Subcutaneous abdominal adipose tissue (tissue), 5 donors: ENCODE measurements around the gene TEX22.
"Not testable (repeated sequence)": the region's sequence is repeated elsewhere in the genome, so short reads cannot be mapped to it uniquely, and the experiment has no call there.

Source experiments
- H3K27ac ChIP-seq: one replicate; pipeline ENCODE4 v1.7.0; 2013; ENCODE audit warnings: low read depth, mild to moderate bottlenecking, inconsistent platforms, low read length, moderate library complexity
- H3K27me3 ChIP-seq, 5 donors: one replicate each; pipeline ENCODE4 v1.7.0; 2013; ENCODE audit warnings: low read length in 5 of 5, inconsistent platforms in 1 of 5; ENCODE audit not compliant: control insufficient read depth in 5 of 5, insufficient read depth in 4 of 5
- H3K36me3 ChIP-seq, 5 donors: one replicate each; pipeline ENCODE4 v1.7.0; 2013; ENCODE audit warnings: low read length in 5 of 5; ENCODE audit not compliant: control insufficient read depth in 5 of 5, insufficient read depth in 5 of 5
- H3K4me1 ChIP-seq, 5 donors: one replicate each; pipeline ENCODE4 v1.7.0; 2013; ENCODE audit warnings: low read length in 5 of 5, mild to moderate bottlenecking in 3 of 5, moderate library complexity in 1 of 5; ENCODE audit not compliant: control insufficient read depth in 5 of 5, insufficient read depth in 5 of 5
- H3K4me3 ChIP-seq, 5 donors: one replicate each; pipeline ENCODE4 v1.7.0; 2013; ENCODE audit warnings: low read length in 5 of 5, low read depth in 1 of 5
- H3K9ac ChIP-seq, 5 donors: one replicate each; pipeline ENCODE4 v1.7.0; 2013; ENCODE audit warnings: low read length in 5 of 5, mild to moderate bottlenecking in 4 of 5, moderate library complexity in 3 of 5
- H3K9me3 ChIP-seq, 5 donors: one replicate each; pipeline ENCODE4 v1.7.0; 2013; ENCODE audit warnings: low read length in 5 of 5; ENCODE audit not compliant: control insufficient read depth in 5 of 5
- donor health status: healthy.
- donor health status: healthy.
- donor health status: healthy.
- donor health status: healthy.
- donor health status: healthy.

The TEX22 gene

GRCh38 chr14:105355049-105355575, 43.2 kb upstream of the TEX22 start:
- Histone ChIP-seq H3K9me3 (no peaks in the 10 kb centered on the region), H3K9ac (no peak overlapping the region), H3K36me3 (peaks cover 0 to 53% (median 39%) of the 10 kb centered on the region in 5 donors), H3K4me1 (peaks cover 0 to 5% (median 4%) of the 10 kb centered on the region in 5 donors), H3K27ac (no peak overlapping the region), H3K4me3 (no peak overlapping the region), H3K27me3 (no peaks in the 10 kb centered on the region)

- Histone ChIP-seq H3K9ac (no peak overlapping the region), H3K4me1 (peaks cover 0 to 5% (median 4%) of the 10 kb centered on the region in 5 donors)
Observed at GRCh38 chr14:105355850-105356604, 42.3 kb upstream of the TEX22 start.

DNA sequence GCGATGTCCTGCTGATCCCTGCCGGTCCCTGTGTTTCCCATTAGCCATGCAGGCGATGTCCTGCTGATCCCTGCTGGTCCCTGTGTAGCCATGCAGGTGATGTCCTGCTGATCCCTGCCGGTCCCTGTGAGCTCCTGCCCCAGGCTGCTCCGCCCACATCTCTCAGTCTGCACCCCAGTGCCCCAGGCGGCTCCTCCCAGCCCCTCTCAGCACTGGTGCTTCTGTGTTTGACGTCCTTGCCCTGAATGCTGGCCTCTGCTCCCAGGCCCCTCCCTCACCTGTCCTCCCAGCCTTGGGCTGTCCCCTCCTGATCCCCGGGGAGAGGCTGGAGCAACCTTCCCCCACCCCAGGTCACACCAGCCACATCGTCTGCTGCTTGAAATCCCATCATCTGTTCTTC, 41.4 kb upstream of the TEX22 start:
- Histone ChIP-seq H3K36me3 (peaks cover 0 to 56% (median 43%) of the 10 kb centered on the region in 5 donors), H3K27me3 (no peaks in the 10 kb centered on the region), H3K4me3 (no peak overlapping the region), H3K4me1 (peaks cover 0 to 3% (median 2%) of the 10 kb centered on the region in 5 donors), H3K27ac (no peak overlapping the region), H3K9me3 (no peaks in the 10 kb centered on the region), H3K9ac (no peak overlapping the region)

More at GRCh38 chr14:105355850-105356604, 42.3 kb upstream of the TEX22 start:
- Histone ChIP-seq H3K9me3 (no peaks in the 10 kb centered on the region), H3K36me3 (peaks cover 0 to 53% (median 43%) of the 10 kb centered on the region in 5 donors), H3K27me3 (no peaks in the 10 kb centered on the region), H3K27ac (no peak overlapping the region), H3K4me3 (no peak overlapping the region)

GRCh38 chr14:105357626-105358025, 40.7 kb upstream of the TEX22 start:
- Histone ChIP-seq H3K27me3 (no peaks in the 10 kb centered on the region), H3K4me3 (no peak overlapping the region), H3K9ac (no peak overlapping the region), H3K27ac (no peak overlapping the region), H3K9me3 (no peaks in the 10 kb centered on the region), H3K4me1 (no peaks in the 10 kb centered on the region), H3K36me3 (peaks cover 0 to 56% (median 43%) of the 10 kb centered on the region in 5 donors)

GRCh38 chr14:105358140-105358846, 40.0 kb upstream of the TEX22 start:
- H3K36me3 ChIP-seq, result peaks cover 0 to 56% (median 43%) of the 10 kb centered on the region in 5 donors

GRCh38 chr14:105358943-105359342, 39.4 kb upstream of the TEX22 start:
- Histone ChIP-seq H3K9ac (no peak overlapping the region), H3K4me3 (no peak overlapping the region), H3K9me3 (no peaks in the 10 kb centered on the region), H3K36me3 (peaks cover 0 to 56% (median 43%) of the 10 kb centered on the region in 5 donors), H3K4me1 (peaks cover 0 to 3% (median 0%) of the 10 kb centered on the region in 5 donors), H3K27ac (no peak overlapping the region), H3K27me3 (no peaks in the 10 kb centered on the region)

More at GRCh38 chr14:105358140-105358846, 40.0 kb upstream of the TEX22 start:
- Histone ChIP-seq H3K9ac (no peak overlapping the region), H3K4me1 (no peaks in the 10 kb centered on the region), H3K4me3 (no peak overlapping the region), H3K9me3 (no peaks in the 10 kb centered on the region), H3K27me3 (no peaks in the 10 kb centered on the region), H3K27ac (no peak overlapping the region)

- H3K4me3 ChIP-seq, H3K27ac ChIP-seq, H3K9me3 ChIP-seq, H3K27me3 ChIP-seq, H3K9ac ChIP-seq: not testable (repeated sequence)
- Histone ChIP-seq H3K4me1 (peaks cover 0 to 11% (median 3%) of the 10 kb centered on the region in 5 donors), H3K36me3 (peaks cover 0 to 35% (median 23%) of the 10 kb centered on the region in 5 donors)
Observed at GRCh38 chr14:105361412-105361811, 36.9 kb upstream of the TEX22 start.

DNA sequence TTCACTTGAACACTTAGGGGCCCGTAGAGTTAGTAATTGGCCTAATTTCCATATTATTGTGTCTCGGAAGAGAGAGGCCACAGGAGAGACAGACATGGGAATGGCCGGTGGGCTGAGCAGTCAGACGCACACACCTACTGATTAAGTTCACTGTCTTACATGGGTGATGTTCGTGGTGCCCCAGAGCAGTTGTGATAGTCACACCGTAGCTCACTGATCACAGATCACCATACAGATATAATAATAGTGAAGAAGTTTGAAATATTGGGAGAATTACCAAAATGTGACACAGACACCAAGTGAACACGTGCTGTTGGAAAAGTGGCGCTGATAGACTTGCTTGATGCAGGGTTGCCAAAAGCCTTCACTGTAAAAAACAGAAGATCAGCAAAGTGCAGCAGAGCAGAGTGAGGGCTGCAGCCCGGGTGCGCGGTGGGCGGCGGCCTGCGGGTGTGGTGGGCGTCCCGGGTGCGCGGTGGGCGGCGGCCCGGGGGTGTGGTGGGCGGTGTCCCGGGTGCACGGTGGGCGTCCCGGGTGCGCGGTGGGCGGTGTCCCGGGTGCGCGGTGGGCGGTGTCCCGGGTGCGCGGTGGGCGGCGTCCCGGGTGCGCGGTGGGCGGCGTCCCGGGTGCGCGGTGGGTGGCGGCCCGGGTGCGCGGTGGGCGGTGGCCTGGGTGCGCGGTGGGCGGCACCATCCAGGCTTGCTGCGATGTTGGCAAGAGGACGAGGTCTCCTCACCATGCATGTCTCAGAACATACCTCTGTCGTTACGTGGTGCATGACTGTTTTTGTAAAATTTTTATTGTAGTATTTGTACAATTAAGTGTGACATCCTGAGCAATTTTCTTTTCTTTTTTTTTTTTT, 34.3 kb upstream of the TEX22 start:
- H3K9me3 ChIP-seq, result no peaks in the 10 kb centered on the region
- H3K36me3 ChIP-seq, result peaks cover 0 to 33% (median 28%) of the 10 kb centered on the region in 5 donors
- no peak overlapping the region for H3K27ac ChIP-seq
- H3K4me3 ChIP-seq, result no peak overlapping the region
- H3K4me1 ChIP-seq, result peaks cover 0 to 11% (median 3%) of the 10 kb centered on the region in 5 donors
- H3K27me3 ChIP-seq, result no peaks in the 10 kb centered on the region
- H3K9ac ChIP-seq, result no peak overlapping the region

DNA sequence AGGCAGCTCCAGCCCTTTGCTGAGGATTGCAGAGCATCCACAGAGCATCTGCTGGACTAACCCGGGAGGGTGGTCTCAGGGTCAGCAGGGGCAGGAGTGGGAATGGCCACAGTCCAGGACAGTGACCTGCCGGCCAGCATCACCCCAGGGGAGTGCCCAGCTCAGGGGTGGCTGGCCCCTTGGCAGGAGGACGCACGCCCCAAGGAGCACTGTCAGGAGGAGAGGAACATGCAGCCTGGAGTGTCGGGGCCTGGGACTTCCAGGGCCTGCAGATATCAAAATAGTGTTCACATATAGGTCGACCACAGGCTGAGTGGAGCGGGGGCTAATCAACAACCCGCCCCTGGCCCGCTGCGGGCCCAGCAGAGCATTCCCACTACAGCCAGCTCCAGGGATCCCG, 33.2 kb upstream of the TEX22 start:
- H3K9ac ChIP-seq, result no peak overlapping the region
- H3K9me3 ChIP-seq, result no peaks in the 10 kb centered on the region
- no peak overlapping the region for H3K4me3 ChIP-seq
- peaks cover 0 to 42% (median 35%) of the 10 kb centered on the region in 5 donors for H3K36me3 ChIP-seq
- H3K27ac ChIP-seq, result no peak overlapping the region
- H3K27me3 ChIP-seq, result no peaks in the 10 kb centered on the region
- H3K4me1 ChIP-seq, result peaks cover 0 to 11% (median 3%) of the 10 kb centered on the region in 5 donors
